HG03196 (cell line): Measurements from ENCODE around the gene URAD.
A peak's percentile ranks its signal among the peaks of the same experiment; 100 is the strongest.
"Not testable (repeated sequence)": the region's sequence is repeated elsewhere in the genome, so short reads cannot be mapped to it uniquely, and the experiment has no call there.

Experiments
- ATAC-seq: cut with Tn5 transposase; IDR thresholded peaks from one replicate; pipeline ENCODE4 v1.9.1; 2021; ENCODE audit not compliant: unreplicated experiment

The URAD gene

GRCh38 chr13:27988520-27988919, at the start of gene URAD:
URAD (minus strand) TSS chr13:27988693; CDS start chr13:27988637, 56 bp downstream.
- ATAC-seq = no peak

- no peak for ATAC-seq
These were observed 48.9 kb upstream of the URAD start for GRCh38 chr13:28037399-28037798.

- ATAC-seq = no peak
These were observed 46.8 kb upstream of the URAD start for GRCh38 chr13:28035146-28035782.

- no peak for ATAC-seq
These were observed 45.6 kb upstream of the URAD start for GRCh38 chr13:28033894-28034655.

GRCh38 chr13:28032438-28032837, 43.9 kb upstream of the URAD start:
- ATAC-seq = not testable (repeated sequence)

GRCh38 chr13:28031896-28032288, 43.4 kb upstream of the URAD start:
- no peak for ATAC-seq

- ATAC-seq = no peak
These were observed 42.9 kb upstream of the URAD start for GRCh38 chr13:28031220-28031895.

- no peak for ATAC-seq
These were observed 39.3 kb upstream of the URAD start for GRCh38 chr13:28027607-28028364.

GRCh38 chr13:28027071-28027470, 38.6 kb upstream of the URAD start:
- ATAC-seq = no peak

GRCh38 chr13:28026508-28026907, 38.0 kb upstream of the URAD start:
- ATAC-seq = no peak

GRCh38 chr13:28022848-28023518, 34.5 kb upstream of the URAD start:
- no peak for ATAC-seq

GRCh38 chr13:28014301-28014700, 25.8 kb upstream of the URAD start:
- no peak for ATAC-seq

- ATAC-seq = no peak
These were observed 25.0 kb upstream of the URAD start for GRCh38 chr13:28013482-28013881.

- peak; percentile 84 for ATAC-seq
These were observed 24.4 kb upstream of the URAD start for GRCh38 chr13:28012896-28013295.

GRCh38 chr13:28012383-28012782, 23.9 kb upstream of the URAD start:
- no peak for ATAC-seq

GRCh38 chr13:28010046-28010445, 21.6 kb upstream of the URAD start:
- no peak for ATAC-seq

GRCh38 chr13:28005016-28005415, 16.5 kb upstream of the URAD start:
- ATAC-seq = not testable (repeated sequence)

- no peak for ATAC-seq
These were observed 14.6 kb upstream of the URAD start for GRCh38 chr13:28002886-28003698.

GRCh38 chr13:28001837-28002473, 13.5 kb upstream of the URAD start:
- no peak for ATAC-seq
